Ascending aorta (tissue), 2 donors: ENCODE data around the gene BIRC7. TPM values are rescaled to one million over a fixed set of nuclear protein-coding genes. Genes with fewer than 3 reads are reported as not detected.

Source experiments
- DNase-seq, 2 donors: peaks; one replicate each; pipeline ENCODE4 v3.0.0-alpha.2; 2019; ENCODE audit warnings: low spot score in 2 of 2
- H3K27ac ChIP-seq, 2 donors: fragments of 200-600 bp; sonication (generic); one replicate each; pipeline ENCODE4 v1.5.1; 2016 to 2017; ENCODE audit warnings: mild to moderate bottlenecking in 1 of 2
- H3K27me3 ChIP-seq: fragments of 200-600 bp; sonication (generic); one replicate; pipeline ENCODE4 v1.5.1; 2017
- H3K36me3 ChIP-seq, 2 donors: fragments of 200-600 bp; sonication (generic); one replicate each; pipeline ENCODE4 v1.5.1; 2016
- H3K4me1 ChIP-seq, 2 donors: fragments of 200-600 bp; sonication (generic); one replicate each; pipeline ENCODE4 v1.5.1; 2016 to 2017; ENCODE audit warnings: mild to moderate bottlenecking in 1 of 2
- H3K4me3 ChIP-seq, 2 donors: fragments of 200-600 bp; sonication (generic); one replicate each; pipeline ENCODE4 v1.5.1; 2016 to 2017; ENCODE audit warnings: mild to moderate bottlenecking in 1 of 2
- H3K9me3 ChIP-seq, 2 donors: fragments of 200-600 bp; sonication (generic); one replicate each; pipeline ENCODE4 v1.5.1; 2016
- intact Hi-C: fragments of 100-400 bp; cut with DNase I; formaldehyde crosslinking; loops from one replicate; pipeline ENCODE4 v1.15.1; 2023
- total RNA-seq: library from RNA; depleted of rRNA; stranded (reverse); fragments of >200 nt; gene quantifications from one replicate; pipeline ENCODE4 v1.1.0, GENCODE V29; 2016
- TF ChIP-seq, protein P1 (sequence below), 3 experiments: fragments of 200-600 bp in 2 of 3; fragments of 450-650 bp in 1 of 3; sonication (generic) in 2 of 3; IDR thresholded peaks; one replicate each; pipeline ENCODE4 v1.5.1; 2016 to 2019; ENCODE audit warnings: antibody characterized with exemption in 3 of 3, mild to moderate bottlenecking in 1 of 3, moderate library complexity in 1 of 3

BIRC7 gene
- total RNA-seq, 1 donor from 2014 or later, result not detected

DNA sequence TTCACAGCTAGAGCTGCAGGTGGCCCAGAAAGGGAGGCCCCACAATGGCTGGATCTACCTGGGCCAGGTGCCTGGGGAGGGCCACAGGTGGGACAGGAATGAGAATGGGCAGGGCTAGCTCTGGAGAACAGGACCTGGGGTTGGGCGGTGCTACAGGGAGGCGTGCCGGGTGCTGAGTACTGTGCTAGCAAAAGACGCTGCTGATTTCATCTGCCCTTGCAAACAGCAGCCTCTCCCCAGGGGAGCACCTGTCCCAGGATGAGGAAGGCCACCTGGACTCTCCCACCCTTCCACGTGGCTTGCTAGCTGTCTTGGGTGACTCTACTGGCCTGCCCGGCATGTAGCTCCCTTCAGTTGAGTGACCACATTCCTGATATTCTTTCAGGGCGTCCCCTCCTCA, 13.2 kb upstream of the BIRC7 start:
- intact Hi-C loops, result no loop called here
- TF ChIP-seq, protein P1, sequence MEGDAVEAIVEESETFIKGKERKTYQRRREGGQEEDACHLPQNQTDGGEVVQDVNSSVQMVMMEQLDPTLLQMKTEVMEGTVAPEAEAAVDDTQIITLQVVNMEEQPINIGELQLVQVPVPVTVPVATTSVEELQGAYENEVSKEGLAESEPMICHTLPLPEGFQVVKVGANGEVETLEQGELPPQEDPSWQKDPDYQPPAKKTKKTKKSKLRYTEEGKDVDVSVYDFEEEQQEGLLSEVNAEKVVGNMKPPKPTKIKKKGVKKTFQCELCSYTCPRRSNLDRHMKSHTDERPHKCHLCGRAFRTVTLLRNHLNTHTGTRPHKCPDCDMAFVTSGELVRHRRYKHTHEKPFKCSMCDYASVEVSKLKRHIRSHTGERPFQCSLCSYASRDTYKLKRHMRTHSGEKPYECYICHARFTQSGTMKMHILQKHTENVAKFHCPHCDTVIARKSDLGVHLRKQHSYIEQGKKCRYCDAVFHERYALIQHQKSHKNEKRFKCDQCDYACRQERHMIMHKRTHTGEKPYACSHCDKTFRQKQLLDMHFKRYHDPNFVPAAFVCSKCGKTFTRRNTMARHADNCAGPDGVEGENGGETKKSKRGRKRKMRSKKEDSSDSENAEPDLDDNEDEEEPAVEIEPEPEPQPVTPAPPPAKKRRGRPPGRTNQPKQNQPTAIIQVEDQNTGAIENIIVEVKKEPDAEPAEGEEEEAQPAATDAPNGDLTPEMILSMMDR (IDR thresholded peaks at IDR 0.05), result no peak
- DNase-seq, result no peak

DNA sequence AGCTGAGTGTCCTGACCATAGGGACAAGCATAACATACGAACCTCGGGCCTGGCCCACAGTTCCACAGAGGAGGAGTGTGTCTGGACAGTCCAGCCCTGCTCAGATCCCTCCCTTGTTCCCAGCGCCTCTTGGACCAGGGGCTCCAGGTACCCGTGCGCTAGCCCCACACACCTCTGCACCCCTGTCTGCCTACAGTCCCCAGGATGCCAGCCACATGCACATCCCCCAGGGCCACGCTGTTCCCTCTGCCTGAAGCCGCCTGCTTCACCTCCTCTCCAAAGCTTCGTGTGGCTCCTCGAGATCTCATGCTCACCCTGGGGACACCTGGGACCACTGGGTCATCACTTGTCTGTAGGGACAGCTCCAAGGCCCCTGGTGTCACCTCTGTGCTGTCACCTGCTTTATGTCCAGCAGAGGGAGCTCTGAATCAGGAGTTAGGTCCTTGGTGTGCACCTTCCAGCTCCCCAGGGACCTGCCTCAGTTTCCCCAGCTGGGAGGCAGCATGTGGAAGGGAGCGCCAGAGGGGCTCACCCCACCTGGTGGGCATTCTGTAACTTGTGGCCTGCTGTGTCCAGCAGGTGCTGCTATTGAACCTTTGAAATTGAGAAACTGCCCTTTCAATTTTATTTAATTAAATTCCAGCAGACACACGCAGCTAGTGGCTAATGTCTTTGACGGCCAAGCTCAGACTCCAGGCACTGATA, 12.4 kb upstream of the BIRC7 start:
- Histone ChIP-seq H3K36me3 (no peaks in the 10 kb centered on the region), H3K9me3 (no peaks in the 10 kb centered on the region), H3K4me3 (no peak overlapping the region), H3K27ac (no peak overlapping the region), H3K4me1 (peaks cover 0 to 3% of the 10 kb centered on the region in 2 donors), H3K27me3 (no peaks in the 10 kb centered on the region)
- DNase-seq, result no peak
- TF ChIP-seq, protein P1 (IDR thresholded peaks at IDR 0.05), result peak; percentile 24 to 58 (median 35)
- intact Hi-C loops, result no loop called here

More for the DNA sequence above, 13.2 kb upstream of the BIRC7 start:
- Histone ChIP-seq H3K4me3 (no peak overlapping the region), H3K27ac (no peak overlapping the region), H3K9me3 (no peaks in the 10 kb centered on the region), H3K4me1 (peaks cover 0 to 3% of the 10 kb centered on the region in 2 donors), H3K27me3 (no peaks in the 10 kb centered on the region), H3K36me3 (no peaks in the 10 kb centered on the region)

DNA sequence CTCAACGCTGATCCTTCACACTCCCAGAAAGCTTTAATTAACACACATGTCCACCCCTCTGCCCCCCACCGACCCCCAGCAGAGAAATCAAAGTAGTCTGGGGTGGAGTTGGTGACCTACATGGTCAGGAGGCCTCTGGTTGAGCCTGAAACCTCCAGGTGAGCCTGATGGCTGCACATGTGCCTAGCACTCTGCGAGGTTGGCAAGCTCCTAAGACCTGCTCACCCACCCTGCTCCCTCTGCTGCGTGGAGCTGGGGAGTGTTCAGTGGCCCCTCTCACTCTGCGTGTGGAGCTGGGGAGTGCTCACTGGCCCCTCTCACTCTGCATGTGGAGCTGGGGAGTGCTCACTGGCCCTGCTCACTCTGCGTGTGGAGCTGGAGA, 11.9 kb upstream of the BIRC7 start:
- H3K9me3 ChIP-seq, result no peaks in the 10 kb centered on the region
- no peaks in the 10 kb centered on the region for H3K27me3 ChIP-seq
- TF ChIP-seq, protein P1 (IDR thresholded peaks at IDR 0.05), result no peak
- H3K4me3 ChIP-seq, result no peak overlapping the region
- H3K36me3 ChIP-seq, result no peaks in the 10 kb centered on the region
- no peak for DNase-seq
- H3K27ac ChIP-seq, result no peak overlapping the region
- H3K4me1 ChIP-seq, result peaks cover 0 to 3% of the 10 kb centered on the region in 2 donors
- intact Hi-C loops, result no loop called here

DNA sequence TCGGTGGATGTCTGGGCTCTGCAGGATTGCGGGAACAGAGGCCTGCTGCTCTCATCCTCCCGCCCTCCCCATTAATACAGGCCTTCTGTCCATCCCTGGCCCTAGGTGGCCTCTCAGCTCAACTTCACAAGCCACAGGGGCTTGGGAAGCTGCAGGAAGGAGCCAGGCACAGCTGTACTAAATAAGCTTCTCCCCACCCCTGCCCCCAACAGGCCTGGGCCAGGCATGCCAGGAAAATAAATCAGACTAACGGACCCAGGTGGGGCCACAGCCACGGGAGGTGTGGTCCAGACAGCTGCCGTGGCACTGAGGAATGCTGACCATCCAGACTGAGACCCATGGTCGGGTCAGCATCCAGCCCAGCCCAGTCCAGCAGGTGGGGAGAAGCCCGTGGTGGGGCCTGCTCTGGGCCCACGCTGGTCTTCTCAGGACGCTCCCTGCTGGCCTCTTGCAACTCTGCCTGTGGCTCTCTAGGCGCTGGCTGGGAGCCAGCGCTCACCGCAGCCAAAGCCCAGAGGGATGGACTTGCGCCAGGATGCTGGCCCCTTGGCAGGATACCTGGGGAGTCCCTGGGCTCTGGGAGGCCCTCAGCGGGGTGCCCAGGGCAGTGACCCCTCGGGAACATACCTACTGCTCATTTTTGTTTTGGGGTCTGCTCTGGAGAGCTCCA, 11.2 kb upstream of the BIRC7 start:
- TF ChIP-seq, protein P1 (IDR thresholded peaks at IDR 0.05), result no peak
- no peak overlapping the region for H3K27ac ChIP-seq
- peaks cover 0 to 3% of the 10 kb centered on the region in 2 donors for H3K4me1 ChIP-seq
- DNase-seq, result no peak
- no peaks in the 10 kb centered on the region for H3K9me3 ChIP-seq
- H3K4me3 ChIP-seq, result no peak overlapping the region
- no peaks in the 10 kb centered on the region for H3K36me3 ChIP-seq
- intact Hi-C loops, result no loop called here
- H3K27me3 ChIP-seq, result no peaks in the 10 kb centered on the region

DNA sequence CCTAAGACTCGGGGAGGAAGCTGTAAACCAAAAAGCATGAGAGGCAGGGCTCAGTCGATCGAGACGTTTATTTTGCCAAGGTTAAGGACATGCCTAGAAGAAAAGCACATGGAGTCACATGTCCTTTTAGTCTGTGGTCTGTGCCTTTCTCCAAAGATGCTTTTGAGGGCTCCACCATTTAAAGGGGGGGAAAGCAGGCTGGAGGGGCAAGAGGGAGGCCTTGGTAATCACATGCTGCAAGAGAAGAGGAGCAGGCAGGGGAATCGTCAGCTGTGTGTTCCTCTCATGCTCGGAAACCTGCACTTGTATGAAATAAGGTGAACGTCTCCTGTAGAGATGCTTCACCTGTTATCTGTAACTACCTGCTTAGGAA, 10.6 kb upstream of the BIRC7 start:
- H3K27me3 ChIP-seq, result no peaks in the 10 kb centered on the region
- no peaks in the 10 kb centered on the region for H3K36me3 ChIP-seq
- H3K4me1 ChIP-seq, result peaks cover 0 to 3% of the 10 kb centered on the region in 2 donors
- H3K4me3 ChIP-seq, result no peak overlapping the region
- intact Hi-C loops, result no loop called here
- TF ChIP-seq, protein P1 (IDR thresholded peaks at IDR 0.05), result no peak
- no peak overlapping the region for H3K27ac ChIP-seq
- H3K9me3 ChIP-seq, result no peaks in the 10 kb centered on the region
- no peak for DNase-seq
